SK-N-SH treated with all-trans-retinoic acid at 6 μM for 48 hours (cell line): ENCODE measurements around the gene TUBB6.

Source experiments
- ATAC-seq: fragments of 200-7000 bp; cut with Tn5 transposase; 3 replicates; pipeline ENCODE4 v1.9.1; 2020; ENCODE audit warnings: mild to moderate bottlenecking, moderate library complexity
- BACH2 ChIP-seq: fragments of 250-450 bp; sonication (Bioruptor Pico); IDR thresholded peaks from 2 replicates; pipeline ENCODE4 v1.9.0; 2021; ENCODE audit warnings: mild to moderate bottlenecking, borderline replicate concordance
- CSDC2 ChIP-seq: fragments of 250-450 bp; sonication (Bioruptor Pico); IDR thresholded peaks from 2 replicates; pipeline ENCODE4 v1.5.0; 2020; ENCODE audit warnings: mild to moderate bottlenecking, moderate library complexity
- ESRRG ChIP-seq: fragments of 250-450 bp; sonication (Bioruptor Pico); IDR thresholded peaks from 2 replicates; pipeline ENCODE4 v1.6.1; 2021; ENCODE audit warnings: mild to moderate bottlenecking
- GLIS3 ChIP-seq: fragments of 250-450 bp; sonication (Bioruptor Pico); IDR thresholded peaks from 2 replicates; pipeline ENCODE4 v1.5.0; 2020; ENCODE audit warnings: mild to moderate bottlenecking, moderate library complexity
- ISL1 ChIP-seq: fragments of 250-450 bp; sonication (Bioruptor Pico); IDR thresholded peaks from 2 replicates; pipeline ENCODE4 v2.1.2; 2022; ENCODE audit warnings: mild to moderate bottlenecking, moderate library complexity
- PPARA ChIP-seq: fragments of 250-450 bp; sonication (Bioruptor Pico); IDR thresholded peaks from 2 replicates; pipeline ENCODE4 v1.5.0; 2020; ENCODE audit warnings: mild to moderate bottlenecking, borderline replicate concordance
- RARB ChIP-seq: fragments of 250-450 bp; sonication (Bioruptor Pico); IDR thresholded peaks from 2 replicates; pipeline ENCODE4 v1.8.0; 2021; ENCODE audit warnings: mild to moderate bottlenecking, moderate library complexity
- SNAI2 ChIP-seq: fragments of 250-450 bp; sonication (Bioruptor Pico); IDR thresholded peaks from 2 replicates; pipeline ENCODE4 v1.5.0; 2020; ENCODE audit warnings: mild to moderate bottlenecking, moderate library complexity
- TCF4 ChIP-seq: fragments of 250-450 bp; sonication (Bioruptor Pico); IDR thresholded peaks from 2 replicates; pipeline ENCODE4 v1.8.0; 2021; ENCODE audit warnings: mild to moderate bottlenecking, moderate library complexity, borderline replicate concordance
- TOX ChIP-seq: fragments of 250-450 bp; sonication (Bioruptor Pico); IDR thresholded peaks from 2 replicates; pipeline ENCODE4 v1.8.0; 2021; ENCODE audit warnings: mild to moderate bottlenecking, moderate library complexity, borderline replicate concordance
- ZC3H10 ChIP-seq: fragments of 250-450 bp; sonication (Bioruptor Pico); IDR thresholded peaks from 2 replicates; pipeline ENCODE4 v1.5.1; 2021; ENCODE audit warnings: mild to moderate bottlenecking, moderate library complexity
- ZFP3 ChIP-seq: fragments of 250-450 bp; sonication (Bioruptor Pico); IDR thresholded peaks from 2 replicates; pipeline ENCODE4 v1.5.0; 2020; ENCODE audit warnings: mild to moderate bottlenecking, moderate library complexity
- ZFP30 ChIP-seq: fragments of 450-650 bp; formaldehyde crosslinking; IDR thresholded peaks from 2 replicates; pipeline ENCODE4 v1.5.0; 2022; ENCODE audit warnings: mild to moderate bottlenecking, moderate library complexity
- ZNF565 ChIP-seq: fragments of 450-650 bp; formaldehyde crosslinking; conservative IDR thresholded peaks from 2 replicates; pipeline ENCODE4 v1.5.0; 2020; ENCODE audit warnings: low read depth, mild to moderate bottlenecking, moderate library complexity
- ZNF70 ChIP-seq: fragments of 450-650 bp; formaldehyde crosslinking; IDR thresholded peaks from 2 replicates; pipeline ENCODE4 v1.5.0; 2020; ENCODE audit warnings: mild to moderate bottlenecking, moderate library complexity
- ZNF8 ChIP-seq: fragments of 450-650 bp; formaldehyde crosslinking; IDR thresholded peaks from 2 replicates; pipeline ENCODE4 v1.5.0; 2020; ENCODE audit warnings: mild to moderate bottlenecking, moderate library complexity
- TF ChIP-seq, protein P1 (sequence below): fragments of 250-450 bp; sonication (Bioruptor Pico); IDR thresholded peaks from 2 replicates; pipeline ENCODE4 v1.5.1; 2021; ENCODE audit warnings: mild to moderate bottlenecking, moderate library complexity
- TF ChIP-seq, protein P2 (sequence below): fragments of 250-450 bp; sonication (Bioruptor Pico); IDR thresholded peaks from 2 replicates; pipeline ENCODE4 v1.8.0; 2020; ENCODE audit warnings: mild to moderate bottlenecking, moderate library complexity, borderline replicate concordance
- TF ChIP-seq, protein P3 (sequence below): fragments of 250-450 bp; sonication (Bioruptor Pico); IDR thresholded peaks from 2 replicates; pipeline ENCODE4 v1.5.1; 2020; ENCODE audit warnings: low read depth, mild to moderate bottlenecking, moderate library complexity
- TF ChIP-seq, protein P4 (sequence below): fragments of 250-450 bp; sonication (Bioruptor Pico); IDR thresholded peaks from 2 replicates; pipeline ENCODE4 v1.5.0; 2020; ENCODE audit warnings: mild to moderate bottlenecking, moderate library complexity

TUBB6 gene

DNA sequence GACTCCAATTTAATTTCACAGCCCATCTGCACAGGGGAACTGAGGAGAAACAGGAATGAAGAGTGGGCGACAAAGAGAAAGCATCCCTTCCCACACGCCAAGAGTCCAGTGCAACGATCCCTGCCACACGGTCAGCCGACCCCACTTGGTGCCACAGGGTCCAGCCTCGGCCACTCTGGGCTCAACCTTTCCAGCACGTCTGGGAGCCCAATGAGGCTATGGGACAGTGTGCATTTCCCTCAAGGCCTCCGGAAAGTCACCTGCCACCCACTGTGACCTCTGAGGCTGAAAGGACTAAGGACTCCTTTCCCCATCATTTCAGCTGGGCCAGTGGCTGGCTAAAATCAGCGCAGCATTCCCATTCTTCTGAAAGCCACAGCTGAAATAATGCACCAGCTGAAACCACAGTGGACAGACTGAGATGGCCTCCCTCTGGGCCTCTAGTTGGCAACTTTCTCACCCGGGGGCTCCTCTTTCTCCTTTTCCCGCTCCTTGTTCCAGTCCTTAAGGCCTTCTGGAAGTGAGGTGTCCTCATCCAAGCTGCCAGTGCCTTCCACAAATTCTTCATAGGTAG lies 21.2 kb downstream of the TUBB6 start:
- no peak for ATAC-seq
- TF ChIP-seq ZC3H10 (CRISPR knock-in tag) (no peak), ZFP30 (CRISPR knock-in tag) (no peak), GLIS3 (no peak), PPARA (CRISPR knock-in tag) (no peak), ZFP3 (CRISPR knock-in tag) (no peak)
- TF ChIP-seq, protein P1, sequence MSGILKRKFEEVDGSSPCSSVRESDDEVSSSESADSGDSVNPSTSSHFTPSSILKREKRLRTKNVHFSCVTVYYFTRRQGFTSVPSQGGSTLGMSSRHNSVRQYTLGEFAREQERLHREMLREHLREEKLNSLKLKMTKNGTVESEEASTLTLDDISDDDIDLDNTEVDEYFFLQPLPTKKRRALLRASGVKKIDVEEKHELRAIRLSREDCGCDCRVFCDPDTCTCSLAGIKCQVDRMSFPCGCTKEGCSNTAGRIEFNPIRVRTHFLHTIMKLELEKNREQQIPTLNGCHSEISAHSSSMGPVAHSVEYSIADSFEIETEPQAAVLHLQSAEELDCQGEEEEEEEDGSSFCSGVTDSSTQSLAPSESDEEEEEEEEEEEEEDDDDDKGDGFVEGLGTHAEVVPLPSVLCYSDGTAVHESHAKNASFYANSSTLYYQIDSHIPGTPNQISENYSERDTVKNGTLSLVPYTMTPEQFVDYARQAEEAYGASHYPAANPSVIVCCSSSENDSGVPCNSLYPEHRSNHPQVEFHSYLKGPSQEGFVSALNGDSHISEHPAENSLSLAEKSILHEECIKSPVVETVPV (CRISPR knock-in tag) = no peak

DNA sequence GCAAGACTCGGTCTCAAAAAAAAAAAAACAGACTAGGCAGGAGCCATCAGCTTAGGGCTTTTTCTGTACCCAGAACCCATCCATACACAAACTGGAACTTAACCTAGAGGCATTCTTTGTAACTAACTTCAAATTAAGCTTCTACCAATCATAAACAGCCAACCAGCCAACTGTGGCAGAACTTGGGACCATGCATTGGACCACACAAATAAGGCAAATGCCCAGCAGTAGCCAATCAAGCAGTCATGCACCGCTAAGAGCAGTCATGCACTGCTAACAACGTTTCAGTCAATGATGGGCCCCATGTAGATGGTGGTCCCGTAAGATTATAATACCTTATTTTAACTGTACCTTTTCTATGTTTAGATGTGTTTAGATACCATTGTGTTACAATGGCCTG lies 22.7 kb downstream of the TUBB6 start:
- ATAC-seq = no peak
- no peak for TF ChIP-seq BACH2 (CRISPR knock-in tag)
- TF ChIP-seq, all 23 proteins: peak for 0

DNA sequence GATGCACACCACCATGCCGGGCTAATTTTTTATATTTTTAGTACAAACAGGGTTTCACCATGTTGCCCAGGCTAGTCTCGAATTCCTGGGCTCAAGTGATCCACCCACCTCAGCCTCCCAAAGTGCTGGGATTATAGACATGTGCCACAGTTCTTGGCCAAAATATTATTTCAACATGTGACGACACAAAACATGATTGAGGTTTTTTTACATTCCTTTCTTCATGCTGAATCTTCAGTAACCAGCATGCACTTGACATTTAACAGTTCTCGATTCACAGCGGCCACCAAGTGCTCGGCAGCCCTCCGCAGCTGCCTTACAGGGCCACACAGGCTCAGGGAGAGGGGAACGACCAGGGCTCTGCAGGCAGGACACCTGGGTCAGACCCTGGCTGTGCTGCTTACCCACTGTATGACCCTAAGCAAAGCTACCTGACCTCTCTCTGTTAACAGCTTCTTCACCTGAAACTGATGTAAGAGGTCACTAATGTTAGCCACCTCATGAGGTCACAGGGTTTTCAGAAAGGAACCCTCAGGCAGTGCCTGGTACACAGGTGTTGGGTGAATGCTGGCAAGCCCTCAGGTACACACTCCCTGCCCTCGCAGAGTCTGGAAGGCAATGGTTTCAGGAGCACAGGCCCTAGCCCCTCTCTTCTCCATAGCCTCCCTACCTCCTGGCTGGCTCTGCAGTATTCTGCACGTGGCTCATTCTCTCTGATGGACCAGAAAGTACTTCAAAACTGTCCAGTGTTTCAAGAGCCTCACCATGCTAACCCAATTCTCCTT lies 25.7 kb downstream of the TUBB6 start:
- TF ChIP-seq, protein P2, sequence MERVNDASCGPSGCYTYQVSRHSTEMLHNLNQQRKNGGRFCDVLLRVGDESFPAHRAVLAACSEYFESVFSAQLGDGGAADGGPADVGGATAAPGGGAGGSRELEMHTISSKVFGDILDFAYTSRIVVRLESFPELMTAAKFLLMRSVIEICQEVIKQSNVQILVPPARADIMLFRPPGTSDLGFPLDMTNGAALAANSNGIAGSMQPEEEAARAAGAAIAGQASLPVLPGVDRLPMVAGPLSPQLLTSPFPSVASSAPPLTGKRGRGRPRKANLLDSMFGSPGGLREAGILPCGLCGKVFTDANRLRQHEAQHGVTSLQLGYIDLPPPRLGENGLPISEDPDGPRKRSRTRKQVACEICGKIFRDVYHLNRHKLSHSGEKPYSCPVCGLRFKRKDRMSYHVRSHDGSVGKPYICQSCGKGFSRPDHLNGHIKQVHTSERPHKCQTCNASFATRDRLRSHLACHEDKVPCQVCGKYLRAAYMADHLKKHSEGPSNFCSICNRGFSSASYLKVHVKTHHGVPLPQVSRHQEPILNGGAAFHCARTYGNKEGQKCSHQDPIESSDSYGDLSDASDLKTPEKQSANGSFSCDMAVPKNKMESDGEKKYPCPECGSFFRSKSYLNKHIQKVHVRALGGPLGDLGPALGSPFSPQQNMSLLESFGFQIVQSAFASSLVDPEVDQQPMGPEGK (CRISPR knock-in tag) = no peak
- TF ChIP-seq PPARA (CRISPR knock-in tag) = no peak
- no peak for TF ChIP-seq SNAI2
- no peak for TF ChIP-seq ISL1 (CRISPR knock-in tag)
- no peak for TF ChIP-seq CSDC2 (CRISPR knock-in tag)
- TF ChIP-seq, protein P3, sequence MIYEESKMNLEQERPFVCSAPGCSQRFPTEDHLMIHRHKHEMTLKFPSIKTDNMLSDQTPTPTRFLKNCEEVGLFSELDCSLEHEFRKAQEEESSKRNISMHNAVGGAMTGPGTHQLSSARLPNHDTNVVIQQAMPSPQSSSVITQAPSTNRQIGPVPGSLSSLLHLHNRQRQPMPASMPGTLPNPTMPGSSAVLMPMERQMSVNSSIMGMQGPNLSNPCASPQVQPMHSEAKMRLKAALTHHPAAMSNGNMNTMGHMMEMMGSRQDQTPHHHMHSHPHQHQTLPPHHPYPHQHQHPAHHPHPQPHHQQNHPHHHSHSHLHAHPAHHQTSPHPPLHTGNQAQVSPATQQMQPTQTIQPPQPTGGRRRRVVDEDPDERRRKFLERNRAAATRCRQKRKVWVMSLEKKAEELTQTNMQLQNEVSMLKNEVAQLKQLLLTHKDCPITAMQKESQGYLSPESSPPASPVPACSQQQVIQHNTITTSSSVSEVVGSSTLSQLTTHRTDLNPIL (CRISPR knock-in tag) = no peak
- no peak for TF ChIP-seq ZNF70
- TF ChIP-seq BACH2 (CRISPR knock-in tag) = no peak
- no peak for TF ChIP-seq ESRRG
- TF ChIP-seq TCF4 (CRISPR knock-in tag) = no peak
- TF ChIP-seq, protein P4, sequence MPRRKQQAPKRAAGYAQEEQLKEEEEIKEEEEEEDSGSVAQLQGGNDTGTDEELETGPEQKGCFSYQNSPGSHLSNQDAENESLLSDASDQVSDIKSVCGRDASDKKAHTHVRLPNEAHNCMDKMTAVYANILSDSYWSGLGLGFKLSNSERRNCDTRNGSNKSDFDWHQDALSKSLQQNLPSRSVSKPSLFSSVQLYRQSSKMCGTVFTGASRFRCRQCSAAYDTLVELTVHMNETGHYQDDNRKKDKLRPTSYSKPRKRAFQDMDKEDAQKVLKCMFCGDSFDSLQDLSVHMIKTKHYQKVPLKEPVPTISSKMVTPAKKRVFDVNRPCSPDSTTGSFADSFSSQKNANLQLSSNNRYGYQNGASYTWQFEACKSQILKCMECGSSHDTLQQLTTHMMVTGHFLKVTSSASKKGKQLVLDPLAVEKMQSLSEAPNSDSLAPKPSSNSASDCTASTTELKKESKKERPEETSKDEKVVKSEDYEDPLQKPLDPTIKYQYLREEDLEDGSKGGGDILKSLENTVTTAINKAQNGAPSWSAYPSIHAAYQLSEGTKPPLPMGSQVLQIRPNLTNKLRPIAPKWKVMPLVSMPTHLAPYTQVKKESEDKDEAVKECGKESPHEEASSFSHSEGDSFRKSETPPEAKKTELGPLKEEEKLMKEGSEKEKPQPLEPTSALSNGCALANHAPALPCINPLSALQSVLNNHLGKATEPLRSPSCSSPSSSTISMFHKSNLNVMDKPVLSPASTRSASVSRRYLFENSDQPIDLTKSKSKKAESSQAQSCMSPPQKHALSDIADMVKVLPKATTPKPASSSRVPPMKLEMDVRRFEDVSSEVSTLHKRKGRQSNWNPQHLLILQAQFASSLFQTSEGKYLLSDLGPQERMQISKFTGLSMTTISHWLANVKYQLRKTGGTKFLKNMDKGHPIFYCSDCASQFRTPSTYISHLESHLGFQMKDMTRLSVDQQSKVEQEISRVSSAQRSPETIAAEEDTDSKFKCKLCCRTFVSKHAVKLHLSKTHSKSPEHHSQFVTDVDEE (CRISPR knock-in tag) = no peak
- no peak for TF ChIP-seq ZC3H10 (CRISPR knock-in tag)
- TF ChIP-seq ZFP3 (CRISPR knock-in tag) = no peak
- no peak for TF ChIP-seq ZFP30 (CRISPR knock-in tag)
- no peak for TF ChIP-seq ZNF8 (CRISPR knock-in tag)
- TF ChIP-seq, protein P1 (CRISPR knock-in tag) = no peak
- ATAC-seq = no peak

DNA sequence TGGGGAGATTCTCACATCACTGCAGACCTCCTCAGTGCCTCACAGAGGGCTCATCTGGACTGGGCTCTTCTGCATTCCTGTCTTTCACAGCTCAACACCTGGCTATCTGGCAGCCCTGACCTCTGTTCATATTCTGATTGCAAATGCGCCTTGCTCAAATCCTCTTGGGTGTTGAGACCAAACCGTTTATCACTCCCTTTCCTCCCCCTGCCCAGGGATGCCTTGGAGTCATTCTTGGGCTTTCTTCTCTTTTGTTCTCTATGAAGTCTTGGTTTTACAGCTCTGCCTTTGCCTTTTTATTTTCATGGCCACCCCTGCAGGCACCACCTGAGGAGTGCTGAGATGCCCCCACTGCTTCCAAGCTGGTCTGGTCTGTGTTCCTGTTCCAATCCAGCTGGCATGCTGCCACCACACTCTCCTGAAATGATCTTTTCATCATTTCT lies 26.3 kb downstream of the TUBB6 start:
- ATAC-seq = no peak
- no peak for TF ChIP-seq TOX
- no peak for TF ChIP-seq ZFP3 (CRISPR knock-in tag)
- TF ChIP-seq, protein P4 (CRISPR knock-in tag) = no peak
- TF ChIP-seq, protein P2 (CRISPR knock-in tag) = no peak
- no peak for TF ChIP-seq ESRRG
- no peak for TF ChIP-seq PPARA (CRISPR knock-in tag)
- TF ChIP-seq ZNF8 (CRISPR knock-in tag) = no peak
- TF ChIP-seq ZNF565 (CRISPR knock-in tag) = no peak
- no peak for TF ChIP-seq BACH2 (CRISPR knock-in tag)
- TF ChIP-seq RARB (CRISPR knock-in tag) = no peak
